Measurements from ENCODE around the gene ANTXRL.
"Not testable (repeated sequence)": the region's sequence is repeated elsewhere in the genome, so short reads cannot be mapped to it uniquely, and the experiment has no call there.

ANTXRL gene

GRCh38 chr10:46277840-46278239 lies 9.0 kb upstream of the ANTXRL start:
- no peak for DNase-seq

- not testable (repeated sequence) for DNase-seq
These were observed 4.4 kb upstream of the ANTXRL start for GRCh38 chr10:46282421-46282831.

DNA sequence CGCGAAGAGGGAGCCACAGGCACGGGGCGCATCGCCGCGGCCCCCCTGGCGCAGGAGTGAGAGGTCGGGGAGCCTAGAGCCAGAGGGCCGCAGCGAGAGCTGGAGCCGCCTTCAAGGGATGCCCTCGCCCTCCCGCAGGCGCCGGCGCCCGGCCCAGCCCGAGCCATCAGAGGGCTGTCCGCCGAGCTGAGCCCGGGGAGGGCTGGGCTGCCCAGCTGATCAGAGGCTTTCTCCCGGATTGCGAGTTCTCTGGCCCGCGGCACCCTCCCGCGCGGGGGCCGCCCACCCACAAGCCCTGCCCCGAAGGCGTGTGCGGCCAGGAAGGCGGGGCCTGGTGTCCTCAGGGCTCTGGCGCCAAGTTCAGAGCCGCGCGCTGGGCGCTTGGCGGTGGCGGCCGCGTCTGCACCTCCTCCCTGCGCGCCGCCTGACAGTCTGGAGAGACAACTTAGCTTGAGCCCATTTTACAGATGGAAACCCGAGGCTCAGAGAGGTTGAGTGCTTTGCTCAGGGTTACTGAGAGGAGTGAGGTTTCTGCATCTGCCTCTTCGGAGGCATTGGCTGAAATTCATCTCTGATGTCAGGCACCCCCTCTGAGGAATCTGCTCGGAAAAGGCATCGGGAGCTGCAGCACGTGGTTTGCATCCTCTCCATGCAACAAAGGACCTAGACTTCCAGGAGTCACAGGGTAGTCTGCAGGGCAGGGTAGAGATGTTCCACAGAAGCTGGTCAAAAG lies 3.8 kb upstream of the ANTXRL start:
- DNase-seq: peak; percentile 67 to 80

DNA sequence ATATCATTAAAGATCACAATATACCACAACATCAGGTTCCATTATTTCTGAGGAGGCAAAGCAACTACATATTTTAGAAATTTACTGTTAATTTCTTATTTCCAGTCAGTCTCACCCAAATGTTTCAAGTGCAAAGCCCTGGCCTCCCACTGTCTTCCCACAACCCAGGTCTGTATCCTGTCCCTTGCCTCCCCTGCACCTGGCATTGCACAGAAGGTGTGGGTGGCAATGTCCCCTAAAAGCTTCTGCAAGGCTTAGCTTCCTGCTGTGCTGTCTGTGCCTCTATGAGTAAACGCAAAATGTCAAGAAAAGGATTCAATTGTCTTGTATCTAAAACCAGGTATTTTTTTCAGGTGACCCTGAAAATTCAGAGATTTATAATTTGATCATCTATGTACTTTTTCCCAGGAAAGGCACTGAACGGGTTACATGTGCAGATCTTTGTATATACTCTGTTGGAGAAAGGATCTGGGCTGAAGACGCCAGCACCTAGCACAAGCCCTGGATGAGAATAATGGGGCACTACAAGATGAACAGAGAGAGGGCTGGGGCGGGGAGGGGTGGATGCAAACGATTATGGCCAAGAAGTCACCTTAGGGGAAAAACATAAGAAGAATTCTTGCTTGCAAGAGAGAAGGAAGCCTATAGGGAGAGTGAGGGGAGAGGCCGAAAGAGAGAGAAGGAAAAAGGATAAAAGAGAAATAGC lies 3.1 kb upstream of the ANTXRL start:
- no peak for DNase-seq

- peak; percentile 68 to 83 for DNase-seq
These were observed 2.2 kb upstream of the ANTXRL start for GRCh38 chr10:46284286-46285229.

GRCh38 chr10:46285300-46285699 lies 1.5 kb upstream of the ANTXRL start:
- no peak for DNase-seq

DNA sequence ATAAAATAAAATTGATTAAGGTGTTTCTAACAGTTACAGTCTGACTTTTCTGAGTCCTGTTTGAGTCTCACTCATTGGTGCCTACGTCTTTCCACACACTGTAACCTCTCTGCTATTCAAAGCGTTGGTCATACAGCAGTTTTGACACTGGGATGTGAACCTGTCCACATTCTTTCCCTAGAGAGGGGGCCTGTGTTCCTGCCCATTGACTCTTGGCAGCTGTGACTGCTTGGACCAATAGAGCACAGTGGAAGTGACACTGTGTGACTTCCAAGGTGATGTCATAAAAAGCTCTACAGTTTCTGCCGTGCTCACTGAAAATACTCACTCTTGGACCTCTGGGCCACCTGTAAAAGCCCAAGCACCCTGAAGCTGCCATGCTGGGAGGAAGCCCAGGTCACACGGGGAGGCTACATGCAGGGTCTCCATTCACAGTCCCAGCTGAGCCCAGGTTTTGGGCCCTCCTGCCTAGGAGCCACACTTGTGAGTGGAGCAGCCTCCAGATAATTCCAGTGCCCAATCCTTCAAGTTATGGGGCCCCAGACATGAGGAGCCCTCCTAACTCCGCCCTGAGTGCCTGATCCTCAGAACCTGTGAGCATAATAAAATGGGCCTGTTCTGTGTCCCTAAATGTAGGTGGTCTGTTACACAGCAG lies 704 bp upstream of the ANTXRL start:
- no peak for DNase-seq

- DNase-seq: no peak
These were observed 1.2 kb downstream of the ANTXRL start for GRCh38 chr10:46287846-46288477.

DNA sequence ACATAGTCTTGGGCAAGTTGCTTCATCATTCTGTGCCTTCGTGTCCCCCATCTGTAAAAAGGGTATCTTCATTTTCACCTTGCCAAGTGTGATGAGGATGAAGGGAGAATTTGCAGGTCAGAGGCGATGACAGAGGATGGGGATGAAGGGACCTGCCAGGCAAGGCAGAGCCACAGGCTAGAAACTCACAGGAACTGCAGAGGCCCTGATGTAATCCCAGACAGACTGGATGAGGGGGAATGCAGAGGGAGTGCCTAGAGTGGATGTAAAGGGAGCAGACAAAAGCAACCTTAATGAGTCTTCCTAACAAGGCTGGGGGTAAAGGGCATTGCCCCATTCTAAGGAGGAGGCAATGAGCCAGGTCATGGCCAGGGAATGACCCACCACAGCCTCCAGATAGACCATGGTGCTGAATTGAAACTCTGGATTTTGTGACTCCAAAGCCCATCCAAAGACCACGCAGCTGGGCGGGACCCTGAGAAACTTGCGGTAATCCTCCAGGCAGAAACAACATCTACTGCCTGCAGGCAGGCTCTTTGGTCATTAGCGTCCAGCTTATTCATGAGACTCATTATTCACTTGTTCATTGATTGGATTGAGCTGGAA lies 1.9 kb downstream of the ANTXRL start:
- DNase-seq: no peak

DNA sequence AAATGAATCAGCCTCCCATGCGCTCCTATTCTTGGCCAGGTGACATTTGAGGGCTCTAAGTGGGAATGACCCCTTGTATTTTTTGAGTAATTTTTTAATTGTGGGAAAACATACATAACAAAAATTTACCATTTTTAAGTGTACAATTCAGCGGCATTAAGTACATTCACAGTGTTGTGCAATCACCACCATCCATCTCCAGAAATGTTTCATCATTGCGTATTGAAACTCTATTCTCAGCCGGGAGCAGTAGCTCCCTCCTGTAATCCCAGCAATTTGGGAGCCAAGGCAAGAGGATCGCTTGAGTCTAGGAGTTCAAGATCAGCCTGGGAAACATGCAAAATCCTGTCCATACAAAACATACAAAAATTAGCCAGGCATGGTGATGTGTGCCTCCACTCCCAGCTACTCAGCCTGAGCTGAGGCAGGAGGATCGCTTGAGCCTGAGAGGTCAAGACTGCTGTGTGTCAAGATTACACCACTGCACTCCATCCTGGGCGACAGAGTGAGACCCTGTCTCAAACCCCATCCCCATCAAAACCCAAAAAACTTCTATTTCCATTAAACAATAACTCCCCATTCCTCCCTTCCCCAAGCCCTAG lies 2.5 kb downstream of the ANTXRL start:
- no peak for DNase-seq

- DNase-seq: no peak
These were observed 3.5 kb downstream of the ANTXRL start for GRCh38 chr10:46290101-46290886.

DNA sequence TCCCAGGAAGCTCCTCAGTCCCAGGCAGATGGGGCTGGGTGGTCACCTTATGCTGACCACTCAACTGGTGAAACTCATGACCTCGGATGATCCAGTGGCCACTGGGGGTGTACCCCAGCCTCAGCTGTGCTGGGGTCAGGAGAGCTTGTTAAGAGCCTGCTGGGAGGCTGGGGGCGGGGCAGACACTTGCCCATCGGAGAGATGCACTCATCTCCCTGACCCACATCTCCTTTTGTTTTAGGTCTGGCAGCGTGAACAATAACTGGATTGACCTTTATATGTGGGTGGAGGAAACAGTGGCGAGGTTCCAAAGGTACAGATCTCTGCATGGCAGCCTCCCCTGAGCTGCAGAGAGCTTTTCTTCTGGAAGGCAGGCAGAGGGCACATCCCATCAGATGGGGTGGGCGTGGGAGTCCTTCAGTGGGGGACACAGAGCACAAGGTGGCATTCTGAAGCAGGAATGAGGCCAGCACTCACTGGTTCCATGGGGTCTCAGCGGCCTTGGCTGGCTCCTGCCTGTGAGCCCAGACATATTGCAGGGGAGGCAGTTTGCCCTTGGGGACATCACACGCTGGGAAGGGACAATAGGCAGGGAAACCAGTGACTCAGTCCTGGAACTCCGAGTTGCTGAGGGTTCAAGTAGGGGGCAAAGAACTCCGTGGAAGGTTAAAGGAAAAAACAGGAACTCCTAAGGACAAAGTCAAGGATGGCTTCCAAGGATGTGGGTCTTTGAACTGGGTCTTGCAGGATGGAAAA lies 5.2 kb downstream of the ANTXRL start:
- DNase-seq: no peak

- no peak for DNase-seq
These were observed 5.8 kb downstream of the ANTXRL start for GRCh38 chr10:46292573-46293023.

DNA sequence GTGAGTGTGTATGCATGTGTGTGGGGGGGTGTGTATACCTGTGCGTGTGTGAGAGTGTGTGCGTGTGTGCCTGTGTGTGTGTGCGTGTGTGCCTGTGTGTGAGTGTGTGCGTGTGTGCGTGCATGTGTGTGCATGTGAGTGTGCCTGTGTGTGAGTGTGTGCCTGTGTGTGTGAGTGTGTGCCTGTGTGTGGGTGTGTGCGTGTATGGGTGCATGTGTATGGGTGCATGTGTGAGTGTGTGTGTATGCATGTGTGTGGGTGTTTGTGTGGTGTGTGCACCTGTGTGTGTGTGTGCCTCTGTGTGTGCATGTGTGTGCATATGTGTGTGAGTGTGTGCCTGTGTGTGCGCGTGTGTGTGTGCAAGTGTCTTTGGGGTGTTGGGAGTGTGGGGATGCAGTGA lies 6.4 kb downstream of the ANTXRL start:
- no peak for DNase-seq

DNA sequence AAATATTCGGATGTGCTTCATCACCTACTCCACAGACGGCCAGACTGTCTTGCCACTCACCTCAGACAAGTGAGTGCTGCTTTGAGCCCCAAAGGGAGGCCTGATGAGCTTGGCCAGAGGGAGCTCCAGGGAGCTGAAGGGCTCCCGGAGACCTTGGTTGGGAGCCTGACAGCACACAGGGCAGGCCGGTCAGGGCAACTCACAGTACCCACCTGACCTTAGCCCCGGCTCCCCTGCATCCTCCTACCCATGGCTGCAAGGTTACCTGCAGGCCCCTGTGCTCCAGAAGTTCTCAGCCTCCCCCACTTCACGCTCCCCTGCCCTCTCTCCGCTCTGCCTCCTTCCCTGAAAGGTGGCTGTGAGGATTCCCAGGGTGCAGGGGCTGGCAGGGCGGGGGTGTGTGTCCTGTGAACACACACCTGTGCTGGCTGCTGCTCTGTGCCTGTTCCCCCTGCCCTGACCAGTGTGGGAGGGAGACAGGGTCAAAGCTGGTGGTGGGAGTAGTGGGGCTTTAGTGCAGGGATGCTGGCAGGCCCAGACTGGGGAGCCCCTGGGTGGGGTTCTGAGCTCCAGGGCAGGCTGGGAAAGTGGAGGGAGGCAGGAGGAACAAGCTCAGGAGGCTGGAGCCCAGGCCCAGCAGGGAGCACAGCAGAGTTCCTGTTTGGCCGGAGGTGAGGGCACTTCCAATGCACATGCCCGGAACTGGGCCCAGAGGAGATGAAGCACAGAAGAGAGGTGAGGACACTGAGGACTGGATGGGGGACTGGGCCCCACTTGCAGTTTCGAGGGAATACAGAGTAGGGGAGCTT lies 7.2 kb downstream of the ANTXRL start:
- DNase-seq: no peak

GRCh38 chr10:46294641-46295220 lies 7.9 kb downstream of the ANTXRL start:
- no peak for DNase-seq

DNA sequence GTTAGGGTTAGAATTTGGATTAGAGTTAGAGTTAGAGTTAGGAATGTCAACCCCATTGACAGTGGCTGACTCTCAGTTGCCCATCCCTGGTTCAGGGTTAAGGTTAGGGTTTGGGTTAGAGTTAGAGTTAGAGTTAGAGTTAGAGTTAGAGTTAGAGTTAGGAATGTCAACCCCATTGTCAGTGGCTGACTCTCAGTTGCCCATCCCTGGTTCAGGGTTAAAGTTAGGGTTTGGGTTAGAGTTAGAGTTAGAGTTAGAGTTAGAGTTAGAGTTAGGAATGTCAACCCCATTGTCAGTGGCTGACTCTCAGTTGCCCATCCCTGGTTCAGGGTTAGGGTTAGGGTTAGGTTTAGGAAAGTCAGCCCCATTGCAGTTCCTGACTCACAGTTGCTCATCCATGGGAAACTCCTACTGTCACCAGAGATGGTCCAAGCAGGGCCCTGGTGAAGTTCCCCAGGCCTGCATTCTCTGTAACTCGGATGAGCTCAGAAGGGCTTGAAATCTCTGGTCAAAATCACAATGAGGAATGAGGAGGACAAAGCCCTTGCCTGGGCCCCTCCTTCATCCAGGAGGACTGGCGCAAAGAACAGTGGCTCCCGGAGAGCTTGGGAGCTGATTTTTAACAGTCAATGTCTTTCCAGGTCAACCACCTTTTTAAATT lies 8.7 kb downstream of the ANTXRL start:
- not testable (repeated sequence) for DNase-seq

- not testable (repeated sequence) for DNase-seq
These were observed 9.3 kb downstream of the ANTXRL start for GRCh38 chr10:46296086-46296485.

Data from CD4-positive, alpha-beta T cell treated with Interleukin-4 for 1 hour (primary cell).